ENCODE results near the gene TM9SF1. TPM values are rescaled to one million over a fixed set of nuclear protein-coding genes. Genes with fewer than 3 reads are reported as not detected.

The TM9SF1 gene
- total RNA-seq, 4 donors from 2014 or later: 27.0 to 44.6 (median 43.8) TPM

- H3K4me3 ChIP-seq: no peak overlapping the region
- no peaks in the 10 kb centered on the region for H3K27me3 ChIP-seq
- 91% methylated on average over 9 of the region's 15 CpGs for WGBS
- DNase-seq (ENCODE audit: extremely low spot score): no peak
- peaks cover 20 to 29% (median 28%) of the 10 kb centered on the region in 4 donors for H3K4me1 ChIP-seq
- H3K27ac ChIP-seq (replicated peaks in 1 of 4): no peak overlapping the region
- H3K36me3 ChIP-seq: peaks cover 61 to 91% (median 88%) of the 10 kb centered on the region in 4 donors
- no peaks in the 10 kb centered on the region for H3K9me3 ChIP-seq
- TF ChIP-seq POLR2A (IDR thresholded peaks at IDR 0.05; ENCODE audit: low read depth) (no peak), EP300 (IDR thresholded peaks at IDR 0.05) (no peak), POLR2AphosphoS5 (IDR thresholded peaks at IDR 0.05) (no peak), CTCF (IDR thresholded peaks at IDR 0.05) (no peak)
- intact Hi-C loops (cut with DNase I): no loop called here
These were observed 12.2 kb downstream of the TM9SF1 start for GRCh38 chr14:24183014-24183481.

GRCh38 chr14:24182110-24182882 lies 12.9 kb downstream of the TM9SF1 start:
- no peaks in the 10 kb centered on the region for H3K9me3 ChIP-seq
- TF ChIP-seq POLR2AphosphoS5 (IDR thresholded peaks at IDR 0.05) (no peak), CTCF (IDR thresholded peaks at IDR 0.05) (no peak), POLR2A (IDR thresholded peaks at IDR 0.05; ENCODE audit: low read depth) (no peak), EP300 (IDR thresholded peaks at IDR 0.05) (no peak)
- WGBS: 86% methylated on average over 14 of the region's 14 CpGs
- no peak overlapping the region for H3K4me3 ChIP-seq
- H3K27me3 ChIP-seq: no peaks in the 10 kb centered on the region
- no peak for DNase-seq (ENCODE audit: extremely low spot score)
- no peak overlapping the region for H3K27ac ChIP-seq (replicated peaks in 1 of 4)
- peaks cover 13 to 21% (median 21%) of the 10 kb centered on the region in 4 donors for H3K4me1 ChIP-seq
- intact Hi-C loops (cut with DNase I): no loop called here
- peaks cover 67 to 98% (median 95%) of the 10 kb centered on the region in 4 donors for H3K36me3 ChIP-seq

- TF ChIP-seq POLR2A (IDR thresholded peaks at IDR 0.05; ENCODE audit: low read depth) (no peak), POLR2AphosphoS5 (IDR thresholded peaks at IDR 0.05) (no peak), EP300 (IDR thresholded peaks at IDR 0.05) (no peak), CTCF (IDR thresholded peaks at IDR 0.05) (no peak)
- Histone ChIP-seq H3K36me3 (peaks cover 62 to 100% (median 98%) of the 10 kb centered on the region in 4 donors), H3K27ac (replicated peaks in 1 of 4) (peak overlapping the region in 1 of 4 donors; percentile 81), H3K9me3 (no peaks in the 10 kb centered on the region), H3K4me1 (peaks cover 11 to 17% (median 16%) of the 10 kb centered on the region in 4 donors), H3K27me3 (no peaks in the 10 kb centered on the region), H3K4me3 (no peak overlapping the region)
- WGBS: 87% methylated on average over 8 of the region's 19 CpGs
- intact Hi-C loops (cut with DNase I): no loop called here
- no peak for DNase-seq (ENCODE audit: extremely low spot score)
These were observed 13.7 kb downstream of the TM9SF1 start for GRCh38 chr14:24181371-24182077.

GRCh38 chr14:24179961-24180796 lies 15.1 kb downstream of the TM9SF1 start:
- no peak for DNase-seq (ENCODE audit: extremely low spot score)
- peaks cover 48 to 93% (median 90%) of the 10 kb centered on the region in 4 donors for H3K36me3 ChIP-seq

More at GRCh38 chr14:24179961-24180796, 15.1 kb downstream of the TM9SF1 start:
- WGBS: 72% methylated on average over 18 of the region's 18 CpGs
- H3K27me3 ChIP-seq: no peaks in the 10 kb centered on the region
- peak overlapping the region; percentile 72 to 81 (median 76) for H3K27ac ChIP-seq (replicated peaks in 1 of 4)
- H3K4me1 ChIP-seq: peaks cover 11 to 17% (median 16%) of the 10 kb centered on the region in 4 donors
- intact Hi-C loops (cut with DNase I): no loop called here
- H3K4me3 ChIP-seq: no peak overlapping the region
- TF ChIP-seq POLR2A (IDR thresholded peaks at IDR 0.05; ENCODE audit: low read depth): no peak
- TF ChIP-seq EP300 (IDR thresholded peaks at IDR 0.05): no peak
- TF ChIP-seq POLR2AphosphoS5 (IDR thresholded peaks at IDR 0.05): peak; percentile 7 to 38
- no peaks in the 10 kb centered on the region for H3K9me3 ChIP-seq

Data from esophagus muscularis mucosa (tissue), 4 donors.